SK-N-SH treated with all-trans-retinoic acid at 6 μM for 48 hours (cell line): ENCODE data around the gene KRT72.

ENCODE experiments used
- ARNTL ChIP-seq: fragments of 450-650 bp; formaldehyde crosslinking; IDR thresholded peaks from 2 replicates; pipeline ENCODE4 v1.5.0; 2020; ENCODE audit warnings: low read depth, mild to moderate bottlenecking, moderate library complexity, borderline replicate concordance
- GLIS3 ChIP-seq: fragments of 250-450 bp; sonication (Bioruptor Pico); IDR thresholded peaks from 2 replicates; pipeline ENCODE4 v1.5.0; 2020; ENCODE audit warnings: mild to moderate bottlenecking, moderate library complexity
- PATZ1 ChIP-seq: fragments of 250-450 bp; sonication (Bioruptor Pico); IDR thresholded peaks from 2 replicates; pipeline ENCODE4 v1.8.0; 2020; ENCODE audit warnings: mild to moderate bottlenecking, moderate library complexity, borderline replicate concordance
- PPARA ChIP-seq: fragments of 250-450 bp; sonication (Bioruptor Pico); IDR thresholded peaks from 2 replicates; pipeline ENCODE4 v1.5.0; 2020; ENCODE audit warnings: mild to moderate bottlenecking, borderline replicate concordance
- TSHZ2 ChIP-seq: fragments of 250-450 bp; sonication (Bioruptor Pico); IDR thresholded peaks from 2 replicates; pipeline ENCODE4 v1.5.0; 2020; ENCODE audit warnings: mild to moderate bottlenecking, moderate library complexity
- ZNF70 ChIP-seq: fragments of 450-650 bp; formaldehyde crosslinking; IDR thresholded peaks from 2 replicates; pipeline ENCODE4 v1.5.0; 2020; ENCODE audit warnings: mild to moderate bottlenecking, moderate library complexity

GRCh38 chr12:52579468-52580465, 21.5 kb downstream of the KRT72 start:
- no peak for TF ChIP-seq TSHZ2 (CRISPR knock-in tag)
- TF ChIP-seq PPARA (CRISPR knock-in tag), result no peak
- TF ChIP-seq PATZ1 (CRISPR knock-in tag), result no peak
- no peak for TF ChIP-seq ZNF70
- TF ChIP-seq ARNTL (CRISPR knock-in tag), result no peak
- no peak for TF ChIP-seq GLIS3
